Activated T-cell treated with anti-CD3 and anti-CD28 coated beads for 1 hour (primary cell): ENCODE data around the gene ERC2.

Source experiments
- DNase-seq: peaks from one replicate; pipeline ENCODE4 v3.0.0-alpha.2; 2020; ENCODE audit warnings: low read depth

ERC2 gene

GRCh38 chr3:55617385-55617784 lies 850.9 kb downstream of the ERC2 start:
- DNase-seq = no peak

- no peak for DNase-seq
These were observed 851.5 kb downstream of the ERC2 start for GRCh38 chr3:55616803-55617202.

DNA sequence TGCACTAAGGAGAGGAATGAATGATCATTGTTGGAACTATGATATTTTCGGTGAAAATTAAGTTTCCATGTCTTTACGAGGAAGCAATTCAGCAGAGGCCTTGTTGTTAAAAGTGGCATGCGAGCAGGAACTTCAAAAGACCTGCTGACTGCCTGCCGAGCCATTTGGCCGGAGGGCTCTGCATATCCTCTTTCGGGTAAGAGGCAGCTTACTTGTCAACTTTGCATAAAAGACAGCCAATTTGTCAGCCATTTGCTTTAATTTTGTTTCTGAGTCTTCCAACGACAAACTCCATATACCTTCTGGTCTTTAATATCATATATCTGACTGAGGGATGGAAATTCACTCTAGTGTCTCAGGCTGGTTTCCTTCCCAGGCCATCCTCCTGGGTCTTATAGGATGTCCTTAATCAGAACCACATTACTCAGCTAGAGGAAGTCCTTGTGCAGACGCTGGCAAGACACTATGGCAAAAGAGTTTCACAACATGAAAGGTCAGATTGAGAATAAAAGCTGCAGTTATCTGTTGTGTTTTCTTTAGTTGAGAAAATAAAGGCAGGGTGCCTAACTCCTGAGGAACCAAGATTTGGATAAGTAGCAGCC lies 852.5 kb downstream of the ERC2 start:
- DNase-seq = no peak

DNA sequence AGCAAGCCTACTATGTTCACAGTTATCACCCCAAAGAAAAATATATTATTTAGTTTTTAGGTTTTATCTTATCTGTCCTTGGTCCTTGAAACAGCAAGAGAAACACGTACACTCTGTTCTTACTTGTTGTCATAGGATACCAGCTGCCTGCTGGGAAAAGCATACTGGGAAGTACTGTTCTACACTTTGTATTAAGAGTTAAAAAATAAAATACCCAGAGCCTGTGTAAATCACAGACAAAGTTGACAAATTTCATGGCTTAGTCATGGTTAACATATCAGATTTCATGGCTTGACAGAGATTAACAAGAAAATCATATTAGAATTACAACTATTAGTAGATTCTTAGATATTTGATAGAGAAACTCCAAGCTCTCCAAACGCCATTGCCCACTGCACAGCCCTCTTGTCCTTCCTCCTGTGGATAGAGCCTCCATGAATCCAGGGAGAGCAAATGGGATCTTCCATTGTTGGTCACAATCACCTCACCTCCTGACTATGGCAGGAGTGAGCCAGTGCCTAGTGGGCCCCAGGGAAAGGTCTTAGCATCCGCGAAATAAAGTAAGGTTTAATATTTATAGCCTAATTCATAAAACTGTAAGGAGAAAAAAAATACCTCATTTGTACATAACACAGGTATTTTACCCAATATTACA lies 853.1 kb downstream of the ERC2 start:
- DNase-seq = no peak

DNA sequence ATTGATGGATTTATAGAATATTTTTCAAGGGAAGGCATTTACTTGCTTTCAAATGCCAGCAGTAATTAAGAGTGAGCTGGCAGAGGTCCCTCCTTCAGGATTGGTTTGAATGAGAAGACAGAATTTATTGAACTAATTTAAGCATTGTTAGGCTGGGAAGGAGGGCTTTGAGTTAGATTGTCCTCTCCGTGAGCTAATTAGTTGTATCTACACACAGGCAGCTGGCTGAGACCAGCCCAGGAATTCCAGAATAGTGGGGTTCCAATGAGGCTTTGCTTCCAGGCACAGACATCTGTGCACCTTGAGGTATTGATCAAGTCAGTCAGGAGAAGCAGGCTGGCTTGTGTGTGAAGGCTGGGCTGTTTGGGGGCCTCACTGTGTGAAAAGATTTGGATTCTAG lies 857.1 kb downstream of the ERC2 start:
- no peak for DNase-seq

DNA sequence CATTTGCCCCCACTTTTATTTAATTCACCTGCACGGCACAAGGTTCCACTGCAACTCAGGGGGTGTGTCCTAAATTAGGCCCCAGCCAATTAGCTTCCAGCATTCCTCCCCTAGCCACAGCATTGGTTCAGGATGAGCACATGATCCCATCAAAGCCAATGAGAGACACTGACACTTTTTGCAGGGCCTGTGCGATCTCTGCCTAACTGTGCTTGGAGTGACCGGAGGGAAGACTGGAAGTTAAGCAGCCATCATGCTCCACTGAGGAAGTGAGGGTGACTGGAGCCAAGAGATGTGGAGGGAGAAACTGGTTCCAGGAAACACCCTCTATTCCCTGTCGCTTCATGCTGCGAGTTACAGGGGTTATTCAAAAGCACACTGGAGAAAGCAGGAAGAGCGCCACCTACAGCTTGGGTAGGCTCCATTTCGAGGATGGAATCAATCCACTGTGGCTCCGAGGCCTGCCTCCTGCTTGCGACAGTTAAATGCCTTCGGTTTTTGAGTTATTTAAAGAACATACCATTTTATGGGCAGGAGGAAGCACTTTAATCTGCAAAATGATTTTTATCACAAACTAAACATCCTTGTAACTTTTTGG lies 858.9 kb downstream of the ERC2 start:
- DNase-seq = no peak

DNA sequence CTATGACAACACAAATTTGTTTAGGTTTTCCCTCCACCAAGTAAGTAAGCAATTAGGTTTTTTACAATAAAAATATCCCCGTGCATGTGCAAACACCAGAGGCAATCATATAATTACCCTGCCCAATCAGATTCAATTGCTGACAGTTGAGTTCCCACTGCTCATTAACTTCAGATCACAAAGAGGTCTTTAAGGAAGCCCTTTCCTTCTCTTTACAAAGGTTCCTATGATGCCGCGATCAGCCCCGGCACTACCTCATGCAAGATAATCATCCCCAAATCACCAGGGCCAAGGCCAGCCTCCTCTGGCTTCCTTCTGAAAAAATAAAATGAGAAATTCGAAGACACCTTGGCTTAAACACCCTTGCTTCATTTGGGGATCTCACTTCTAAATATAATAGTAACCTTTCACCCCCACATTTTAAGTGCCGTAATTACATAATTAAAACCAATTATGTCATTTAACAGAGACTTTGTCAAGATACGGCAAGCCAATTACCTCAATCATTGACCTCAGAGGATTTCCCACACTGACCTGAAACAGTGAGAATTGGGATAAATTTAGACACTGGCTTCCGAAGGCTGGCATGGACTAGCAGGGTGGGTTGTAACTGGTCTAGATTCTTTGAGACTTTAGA lies 859.8 kb downstream of the ERC2 start:
- DNase-seq = no peak

- DNase-seq = no peak
These were observed 860.4 kb downstream of the ERC2 start for GRCh38 chr3:55607844-55608243.

DNA sequence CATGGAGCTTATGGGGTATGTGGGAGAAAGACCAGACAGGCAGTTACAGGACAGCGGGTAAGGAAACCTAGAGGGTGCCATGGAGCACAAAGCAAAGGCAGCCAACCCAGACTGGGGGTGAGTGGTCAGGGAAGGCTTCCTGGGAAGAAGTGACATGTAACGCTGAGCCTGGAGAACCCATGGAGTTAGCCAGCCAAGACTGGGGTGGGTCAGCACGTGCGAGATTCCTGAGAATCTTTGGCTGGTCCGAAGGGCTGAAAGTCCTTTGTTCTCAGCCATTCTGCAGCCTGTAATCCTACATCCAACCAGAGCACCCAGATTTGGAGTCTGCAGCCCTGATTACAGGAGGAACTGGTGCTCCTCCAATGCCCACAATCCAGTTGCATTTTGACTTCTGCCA lies 861.1 kb downstream of the ERC2 start:
- no peak for DNase-seq

DNA sequence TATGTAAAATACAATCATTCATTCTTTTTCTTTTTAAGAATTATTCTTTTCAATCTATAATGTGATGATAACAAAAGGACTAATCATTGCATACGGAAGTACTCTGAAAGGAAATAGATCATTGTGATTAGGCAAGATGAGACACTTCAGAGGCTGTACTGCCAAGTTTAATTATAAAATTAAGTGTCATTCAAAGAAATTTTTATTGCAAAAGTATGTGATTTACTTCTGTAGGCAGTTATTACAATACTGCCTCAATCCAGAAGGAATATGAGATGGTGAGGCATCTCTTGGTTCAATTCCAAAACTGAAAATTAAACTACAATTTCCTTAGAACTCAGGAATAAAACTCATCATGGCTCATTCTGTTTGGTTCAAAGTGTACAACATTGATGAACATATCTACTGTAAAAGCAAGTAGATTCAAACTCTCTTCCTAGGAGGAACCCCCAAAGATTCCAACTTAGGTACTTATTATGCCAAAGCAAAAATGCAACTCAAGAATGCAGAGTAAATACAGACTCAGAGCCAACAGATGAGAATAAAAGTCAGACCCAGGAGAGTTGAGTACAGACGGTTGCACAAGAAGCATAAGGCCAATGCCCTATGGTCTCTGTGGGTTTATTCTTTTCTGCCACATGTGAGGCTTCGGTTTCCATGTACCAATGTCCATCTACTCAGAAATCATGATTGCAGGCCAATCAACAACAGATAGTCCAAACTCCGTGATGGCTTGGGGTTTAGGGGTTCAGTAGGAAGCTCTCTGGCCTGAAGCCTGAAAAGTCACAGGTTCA lies 862.6 kb downstream of the ERC2 start:
- DNase-seq = no peak

DNA sequence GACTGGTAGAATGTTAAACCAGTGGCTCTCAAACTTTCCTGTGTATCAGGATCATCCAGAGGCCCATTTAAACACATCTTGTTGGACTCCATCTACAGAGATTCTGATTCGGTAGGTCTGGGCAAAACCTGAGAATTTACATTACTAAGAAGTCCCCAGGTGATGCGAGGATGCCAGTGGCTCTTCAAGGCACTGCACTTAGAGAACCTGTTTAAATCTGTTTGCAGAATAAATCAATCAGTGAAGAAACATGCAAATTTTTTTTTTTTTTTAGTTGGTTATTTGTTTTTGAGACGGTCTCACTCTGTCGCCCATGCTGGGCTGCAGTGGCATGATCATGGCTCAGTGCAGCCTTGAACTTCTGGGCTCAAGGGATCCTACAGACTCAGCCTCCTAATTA lies 863.4 kb downstream of the ERC2 start:
- DNase-seq = no peak

- no peak for DNase-seq
These were observed 863.9 kb downstream of the ERC2 start for GRCh38 chr3:55604402-55604801.

- DNase-seq = no peak
These were observed 866.7 kb downstream of the ERC2 start for GRCh38 chr3:55601366-55602080.

- DNase-seq = no peak
These were observed 870.0 kb downstream of the ERC2 start for GRCh38 chr3:55598224-55598623.

DNA sequence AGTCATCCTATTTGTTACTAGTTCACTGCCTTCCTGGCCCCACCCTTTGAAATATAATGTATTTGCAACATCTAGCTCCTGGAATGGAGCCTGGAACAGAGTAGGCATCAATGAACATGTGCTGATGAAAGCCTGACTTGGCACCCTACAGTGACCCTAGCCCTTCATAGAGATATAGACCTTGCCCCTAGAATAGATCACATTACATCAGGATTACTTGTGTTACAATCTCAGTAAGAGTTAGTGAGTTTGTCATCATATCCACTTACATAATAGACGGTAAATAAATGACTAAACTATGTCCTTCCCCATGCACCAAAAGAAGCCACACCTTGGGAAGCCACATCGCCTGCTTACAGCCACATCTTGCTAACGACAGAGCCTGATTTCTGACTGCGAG lies 870.6 kb downstream of the ERC2 start:
- DNase-seq = no peak

DNA sequence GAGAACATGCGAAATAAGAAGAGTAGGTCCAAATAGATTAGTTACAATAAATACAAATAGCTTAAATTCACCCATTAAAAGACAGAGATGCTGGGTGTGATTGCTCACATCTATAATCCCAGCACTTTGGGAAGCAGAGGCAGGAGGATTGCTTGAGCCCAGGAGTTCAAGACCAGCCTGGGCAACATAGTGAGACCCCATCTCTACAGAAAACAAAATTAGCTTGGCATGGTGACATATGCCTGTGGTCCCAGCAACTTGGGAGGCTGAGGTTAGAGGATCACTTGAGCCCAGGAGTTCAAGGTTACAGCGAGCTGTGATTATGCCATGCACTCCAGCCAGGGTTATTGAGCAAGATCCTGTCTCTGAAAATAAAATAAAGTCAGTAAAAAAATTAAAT lies 872.1 kb downstream of the ERC2 start:
- DNase-seq = no peak

DNA sequence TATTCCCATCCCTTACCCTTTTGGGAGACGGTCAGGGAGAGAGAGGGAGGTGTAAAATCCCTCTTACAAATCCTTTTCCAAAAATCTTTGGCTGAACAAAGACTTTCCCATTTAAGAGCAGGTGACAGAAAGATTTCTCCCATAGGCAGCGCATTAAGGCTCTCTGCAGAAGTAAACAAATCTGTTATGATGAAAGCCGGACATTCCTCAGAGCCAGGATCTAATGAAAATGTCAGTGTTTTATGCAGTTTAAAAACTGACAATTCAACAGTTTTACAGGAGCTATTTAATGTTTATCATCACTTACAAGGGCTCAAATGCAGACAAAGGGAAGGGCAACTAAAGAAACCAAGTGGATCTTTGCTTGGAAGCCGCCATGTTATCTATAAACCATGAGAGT lies 872.8 kb downstream of the ERC2 start:
- DNase-seq = no peak

DNA sequence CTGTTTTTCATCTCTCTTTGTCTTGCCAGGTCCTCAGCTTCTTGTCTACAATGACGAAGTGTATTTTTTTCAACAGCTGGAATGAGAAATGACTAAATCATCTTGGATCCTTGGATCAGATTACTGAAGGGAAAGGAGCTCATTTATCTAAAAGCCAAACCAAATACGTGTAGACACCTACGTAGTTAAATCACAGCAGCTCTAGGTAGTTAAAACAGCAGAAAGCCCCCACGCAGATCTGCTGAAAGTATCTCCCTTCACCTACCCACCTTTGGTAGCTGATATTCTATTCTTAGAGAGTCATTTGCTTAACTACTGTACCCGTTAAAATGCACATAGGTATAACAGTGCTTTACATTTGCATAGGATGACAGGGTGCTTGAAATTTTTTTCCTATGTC lies 875.7 kb downstream of the ERC2 start:
- no peak for DNase-seq

GRCh38 chr3:55591888-55592287 lies 876.4 kb downstream of the ERC2 start:
- no peak for DNase-seq

GRCh38 chr3:55588146-55588765 lies 880.0 kb downstream of the ERC2 start:
- no peak for DNase-seq

DNA sequence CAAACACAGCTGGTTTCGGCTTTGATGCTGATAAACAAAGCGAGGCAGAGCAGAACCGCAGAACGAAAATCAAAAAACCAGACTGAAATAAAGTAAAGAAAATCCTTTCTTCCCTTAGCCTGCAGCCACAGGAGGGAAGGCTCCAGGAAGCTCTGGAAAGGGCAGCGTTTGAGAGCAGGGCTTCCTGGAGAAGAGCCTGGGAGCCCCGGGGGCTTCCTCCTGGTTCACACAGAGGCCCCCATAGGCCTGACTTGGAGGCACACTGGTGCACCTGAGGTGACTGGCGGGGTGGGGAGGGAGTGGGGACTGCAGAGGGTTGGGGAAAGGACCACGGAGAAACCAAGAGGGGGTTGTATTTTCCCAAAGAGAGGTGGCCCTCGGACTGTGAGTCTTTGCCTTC lies 882.4 kb downstream of the ERC2 start:
- no peak for DNase-seq
